HG03457 (cell line): ENCODE results near the gene RNASE13.
"Not testable (repeated sequence)": the region's sequence is repeated elsewhere in the genome, so short reads cannot be mapped to it uniquely, and the experiment has no call there.

Source experiments
- ATAC-seq: cut with Tn5 transposase; IDR thresholded peaks from one replicate; pipeline ENCODE4 v1.9.1; 2021; ENCODE audit warnings: moderate number of reproducible peaks; ENCODE audit not compliant: unreplicated experiment

The RNASE13 gene

GRCh38 chr14:21043387-21043973 lies 8.9 kb upstream of the RNASE13 start:
- ATAC-seq = no peak

GRCh38 chr14:21042918-21043317 lies 8.3 kb upstream of the RNASE13 start:
- no peak for ATAC-seq

- ATAC-seq = no peak
Observed at GRCh38 chr14:21041676-21042433, 7.2 kb upstream of the RNASE13 start, which contains the start of gene RNASE7. Gene RNASE7, plus strand, starts transcription at chr14:21042362. Its CDS starts 631 bp downstream, at chr14:21042993.

GRCh38 chr14:21040941-21041340 lies 6.3 kb upstream of the RNASE13 start:
- not testable (repeated sequence) for ATAC-seq

GRCh38 chr14:21040370-21040925 lies 5.8 kb upstream of the RNASE13 start:
- no peak for ATAC-seq

GRCh38 chr14:21039585-21040369 lies 5.2 kb upstream of the RNASE13 start:
- ATAC-seq = no peak

GRCh38 chr14:21038441-21039422 lies 4.1 kb upstream of the RNASE13 start:
- ATAC-seq = no peak

GRCh38 chr14:21037156-21037555 lies 2.5 kb upstream of the RNASE13 start:
- no peak for ATAC-seq

- ATAC-seq = no peak
Observed at GRCh38 chr14:21036751-21037150, 2.1 kb upstream of the RNASE13 start.

GRCh38 chr14:21033133-21033698 lies 1.4 kb downstream of the RNASE13 start:
- ATAC-seq = no peak

GRCh38 chr14:21032326-21033132 lies 2.1 kb downstream of the RNASE13 start:
- ATAC-seq = no peak

- ATAC-seq = no peak
Observed at GRCh38 chr14:21030531-21030930, 4.1 kb downstream of the RNASE13 start.

GRCh38 chr14:21029917-21030316 lies 4.7 kb downstream of the RNASE13 start, which contains the start of gene TPPP2:
Gene TPPP2, plus strand, starts transcription at chr14:21030217. Its CDS starts 365 bp downstream, at chr14:21030582.
- ATAC-seq = no peak

- no peak for ATAC-seq
Observed at GRCh38 chr14:21026988-21027315, 7.7 kb downstream of the RNASE13 start.

GRCh38 chr14:21026274-21026987 lies 8.2 kb downstream of the RNASE13 start:
- ATAC-seq = no peak

- no peak for ATAC-seq
Observed at GRCh38 chr14:21025371-21026273, 9.0 kb downstream of the RNASE13 start.

GRCh38 chr14:21024585-21025370 lies 9.8 kb downstream of the RNASE13 start, which contains the start of gene NDRG2:
Gene NDRG2, minus strand, starts transcription at chr14:21025061. Its CDS starts 1,746 bp downstream, at chr14:21023315.
- no peak for ATAC-seq
